CD14-positive monocyte (primary cell): ENCODE data around the gene EPB41L4A. TPM values are rescaled to one million over a fixed set of nuclear protein-coding genes. Genes with fewer than 3 reads are reported as not detected.

ENCODE experiments used
- DNase-seq, 3 donors: peaks; one replicate each; pipeline ENCODE4 v3.0.0-alpha.2; 2011 to 2022
- H2AFZ ChIP-seq: 2 replicates; pipeline ENCODE4 v1.6.0; 2012; ENCODE audit warnings: mild to moderate bottlenecking, low read depth, low read length, inconsistent platforms; ENCODE audit not compliant: insufficient read depth, poor library complexity, severe bottlenecking
- H3K27ac ChIP-seq, 2 donors: 1 replicate in 1 of 2; 2 replicates in 1 of 2; pipeline ENCODE4 v1.5.1; 2012 to 2013; ENCODE audit warnings: low read length in 2 of 2, control low read depth in 1 of 2, inconsistent platforms in 1 of 2, low read depth in 1 of 2, mild to moderate bottlenecking in 1 of 2
- H3K27me3 ChIP-seq, 2 donors: one replicate each; pipeline versions ENCODE4 v1.6.0 to v1.6.1; 2011 to 2013; ENCODE audit warnings: low read length in 2 of 2; ENCODE audit not compliant: control insufficient read depth in 2 of 2, insufficient read depth in 2 of 2
- H3K36me3 ChIP-seq, 2 donors: replicated peaks in 1 of 2; 1 replicate in 1 of 2; 2 replicates in 1 of 2; pipeline versions ENCODE4 v1.5.1 to v1.6.1; 2012 to 2013; ENCODE audit warnings: low read length in 2 of 2, control low read depth in 1 of 2, inconsistent platforms in 1 of 2, mild to moderate bottlenecking in 1 of 2; ENCODE audit not compliant: insufficient read depth in 2 of 2, control insufficient read depth in 1 of 2
- H3K4me1 ChIP-seq, 2 donors: 1 replicate in 1 of 2; 2 replicates in 1 of 2; pipeline versions ENCODE4 v1.5.1 to v1.6.1; 2012 to 2013; ENCODE audit warnings: low read length in 2 of 2, control low read depth in 1 of 2, inconsistent platforms in 1 of 2, mild to moderate bottlenecking in 1 of 2, moderate library complexity in 1 of 2; ENCODE audit not compliant: insufficient read depth in 2 of 2, control insufficient read depth in 1 of 2
- H3K4me2 ChIP-seq: replicated peaks from 2 replicates; pipeline ENCODE3; 2012; ENCODE audit warnings: low read length, moderate library complexity, mild to moderate bottlenecking; ENCODE audit not compliant: poor library complexity, severe bottlenecking; ENCODE audit errors: extremely low read depth
- H3K4me3 ChIP-seq, 3 experiments: fragments of 200-600 bp in 1 of 3; sonication (generic) in 1 of 3; replicated peaks in 1 of 3; 1 replicate in 2 of 3; 2 replicates in 1 of 3; pipeline ENCODE4 v1.5.1; 2011 to 2013; ENCODE audit warnings: low read length in 3 of 3, mild to moderate bottlenecking in 3 of 3, control low read depth in 2 of 3, low read depth in 2 of 3, inconsistent platforms in 1 of 3, moderate library complexity in 1 of 3
- H3K79me2 ChIP-seq: 2 replicates; pipeline ENCODE4 v1.6.0; 2012; ENCODE audit warnings: mild to moderate bottlenecking, control low read depth, inconsistent platforms, low read length, moderate library complexity; ENCODE audit not compliant: insufficient read depth
- H3K9ac ChIP-seq: 2 replicates; pipeline ENCODE4 v1.6.0; 2017; ENCODE audit warnings: low read length, mild to moderate bottlenecking; ENCODE audit not compliant: insufficient read depth, poor library complexity, severe bottlenecking
- H3K9me3 ChIP-seq, 2 donors: replicated peaks in 1 of 2; 1 replicate in 1 of 2; 2 replicates in 1 of 2; pipeline versions ENCODE4 v1.5.1 to v1.6.1; 2012 to 2013; ENCODE audit warnings: low read length in 2 of 2, control low read depth in 1 of 2; ENCODE audit not compliant: control insufficient read depth in 1 of 2, insufficient read depth in 1 of 2
- H4K20me1 ChIP-seq: 2 replicates; pipeline ENCODE4 v1.6.0; 2012; ENCODE audit warnings: mild to moderate bottlenecking, low read length, control low read depth, moderate library complexity; ENCODE audit not compliant: insufficient read depth
- H3K27ac Mint-ChIP-seq, 7 donors: one replicate each; pipeline ENCODE4 v1.8.0; 2020; ENCODE audit warnings: mild to moderate bottlenecking in 7 of 7, mixed read lengths in 7 of 7, moderate library complexity in 6 of 7, inconsistent platforms in 2 of 7
- H3K27me3 Mint-ChIP-seq, 3 donors: one replicate each; pipeline ENCODE4 v1.8.0; 2021 to 2022; ENCODE audit warnings: low read depth in 3 of 3, mild to moderate bottlenecking in 3 of 3, mixed read lengths in 3 of 3, moderate library complexity in 3 of 3, inconsistent platforms in 1 of 3
- H3K36me3 Mint-ChIP-seq, 2 donors: one replicate each; pipeline ENCODE4 v1.8.0; 2020; ENCODE audit warnings: mixed read lengths in 2 of 2, inconsistent platforms in 1 of 2, mild to moderate bottlenecking in 1 of 2
- H3K4me1 Mint-ChIP-seq: one replicate; pipeline ENCODE4 v1.8.0; 2020; ENCODE audit warnings: mild to moderate bottlenecking, mixed read lengths
- H3K4me3 Mint-ChIP-seq, 2 donors: one replicate each; pipeline ENCODE4 v1.8.0; 2020; ENCODE audit warnings: mild to moderate bottlenecking in 2 of 2, mixed read lengths in 2 of 2, moderate library complexity in 1 of 2
- H3K9me3 Mint-ChIP-seq, 7 donors: one replicate each; pipeline ENCODE4 v1.8.0; 2020 to 2022; ENCODE audit warnings: mixed read lengths in 7 of 7, mild to moderate bottlenecking in 6 of 7, moderate library complexity in 6 of 7, inconsistent platforms in 2 of 7
- CTCF ChIP-seq: fragments of 200-600 bp; IDR thresholded peaks from one replicate; pipeline ENCODE4 v1.8.0; 2022; ENCODE audit warnings: antibody characterized with exemption, mild to moderate bottlenecking
- WGBS: methylation state at CpG from one replicate; pipeline ENCODE4 v1.1.5; 2013; ENCODE audit warnings: missing lambda C conversion rate; ENCODE audit not compliant: insufficient coverage; 5-methylcytosine and 5-hydroxymethylcytosine counted together
- intact Hi-C, 2 donors: fragments of 100-400 bp; cut with micrococcal nuclease; formaldehyde crosslinking; loops; one replicate each; pipeline versions ENCODE4 v1.15.0 to v1.15.1; 2023
- polyA plus RNA-seq, 3 donors: library from polyadenylated mRNA; depleted of rRNA in 1 of 3; unstranded in 2 of 3; stranded (reverse) in 1 of 3; fragments of 300-500 nt in 2 of 3; fragments of >200 nt in 1 of 3; fragmentation: Illumina TruSeq in 2 of 3; gene quantifications; 1 replicate in 2 of 3; 2 replicates in 1 of 3; pipeline ENCODE4 v1.2.3, GENCODE V29; 2012 to 2021

The EPB41L4A gene
- polyA plus RNA-seq, 3 donors: 0.01 to 0.05 TPM; not detected in 1

- Mint-ChIP-seq H3K27me3 (no peaks in the 10 kb centered on the region), H3K27ac (no peak overlapping the region), H3K36me3 (no peaks in the 10 kb centered on the region), H3K9me3 (peaks cover 0 to 5% (median 0%) of the 10 kb centered on the region in 7 donors), H3K4me3 (no peak overlapping the region), H3K4me1 (peaks cover 35% of the 10 kb centered on the region)
- Histone ChIP-seq H3K9me3 (no peaks in the 10 kb centered on the region), H3K4me2 (no peak overlapping the region), H3K36me3 (no peaks in the 10 kb centered on the region), H3K9ac (no peak overlapping the region), H3K4me1 (peaks cover 13 to 30% of the 10 kb centered on the region in 2 donors), H3K27me3 (no peaks in the 10 kb centered on the region), H3K27ac (no peak overlapping the region), H3K4me3 (no peak overlapping the region), H2AFZ (no peak overlapping the region), H3K79me2 (no peaks in the 10 kb centered on the region), H4K20me1 (no peaks in the 10 kb centered on the region)
- intact Hi-C loops: no loop called here
- no peak for DNase-seq
- no peak for TF ChIP-seq CTCF
- WGBS: no CpG with 5 or more reads among the region's 2 CpGs
These were observed 296.0 kb downstream of the EPB41L4A start for GRCh38 chr5:112123086-112123485.

GRCh38 chr5:112122353-112122752 is 296.7 kb downstream of the EPB41L4A start:
- H3K4me1 ChIP-seq: peaks cover 16 to 38% of the 10 kb centered on the region in 2 donors
- no peak overlapping the region for H3K9ac ChIP-seq
- 100% methylated on average over 1 of the region's 3 CpGs for WGBS
- peak overlapping the region in 1 of 7 donors; percentile 1 for H3K27ac Mint-ChIP-seq
- H3K36me3 Mint-ChIP-seq: no peaks in the 10 kb centered on the region
- no peak overlapping the region for H3K4me3 ChIP-seq
- no peaks in the 10 kb centered on the region for H3K79me2 ChIP-seq
- no peaks in the 10 kb centered on the region for H3K9me3 ChIP-seq
- no peak overlapping the region for H3K27ac ChIP-seq
- no peak overlapping the region for H3K4me2 ChIP-seq
- no peaks in the 10 kb centered on the region for H3K36me3 ChIP-seq
- H3K9me3 Mint-ChIP-seq: peaks cover 0 to 5% (median 0%) of the 10 kb centered on the region in 7 donors
- intact Hi-C loops: no loop called here
- H2AFZ ChIP-seq: no peak overlapping the region
- H3K27me3 ChIP-seq: no peaks in the 10 kb centered on the region
- no peaks in the 10 kb centered on the region for H4K20me1 ChIP-seq
- H3K27me3 Mint-ChIP-seq: no peaks in the 10 kb centered on the region
- H3K4me3 Mint-ChIP-seq: no peak overlapping the region
- no peak for TF ChIP-seq CTCF
- DNase-seq: no peak
- peaks cover 42% of the 10 kb centered on the region for H3K4me1 Mint-ChIP-seq
